NOMO-1 (cell line): ENCODE data around the gene MARCHF10.

Source experiments
- DNase-seq, 2 experiments: peaks; one replicate each; lab custom pipeline; 2025; ENCODE audit not compliant: unreplicated experiment in 2 of 2; lab: John Stamatoyannopoulos, UW

Gene MARCHF10

GRCh38 chr17:62720126-62720850 is 87.8 kb downstream of the MARCHF10 start:
- DNase-seq = peak; percentile 40 to 55

- DNase-seq = no peak
Measured at GRCh38 chr17:62719586-62719985, 88.5 kb downstream of the MARCHF10 start.

DNA sequence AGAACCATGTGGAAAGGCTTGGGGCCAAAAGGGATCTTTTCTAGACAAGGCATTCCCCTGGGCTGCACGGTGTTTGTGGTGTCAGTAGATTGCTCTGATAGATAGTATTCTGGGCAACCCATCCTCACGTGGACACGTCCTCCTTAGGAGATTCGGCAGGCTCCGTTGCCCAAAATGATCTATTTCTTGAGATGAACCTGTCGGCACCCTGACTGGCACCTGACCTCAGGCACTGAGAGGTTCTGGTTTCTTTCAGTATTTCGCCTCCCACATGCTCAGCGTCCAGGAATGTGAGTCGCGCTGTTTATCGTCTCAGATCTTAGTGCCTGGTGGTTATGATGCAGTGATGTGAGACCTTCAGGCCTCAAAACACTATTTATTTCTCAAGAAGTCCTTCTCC is 89.7 kb downstream of the MARCHF10 start:
- no peak for DNase-seq

DNA sequence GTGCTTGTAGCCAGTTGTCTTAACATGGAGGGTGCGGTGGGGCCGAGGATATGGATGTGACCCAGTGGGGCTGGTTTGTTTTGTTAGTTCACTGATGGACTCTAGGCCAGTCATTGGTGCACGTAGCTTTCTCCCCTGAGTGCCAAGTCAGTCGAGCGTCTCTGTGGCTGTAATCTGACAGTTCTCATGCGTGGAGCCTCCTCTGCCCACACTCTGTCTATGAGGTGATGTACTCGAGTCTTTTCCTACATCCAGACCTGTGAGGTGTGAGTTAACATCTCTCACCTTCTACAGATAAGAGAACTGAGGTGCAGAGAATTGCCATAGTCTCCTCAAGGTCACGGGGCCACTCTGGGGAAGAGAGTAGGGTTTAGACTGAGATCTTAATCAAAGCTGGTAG is 90.2 kb downstream of the MARCHF10 start:
- no peak for DNase-seq

GRCh38 chr17:62717589-62717855 is 90.6 kb downstream of the MARCHF10 start:
- DNase-seq = no peak

GRCh38 chr17:62716834-62717588 is 91.1 kb downstream of the MARCHF10 start:
- DNase-seq = no peak

GRCh38 chr17:62715882-62716390 is 92.2 kb downstream of the MARCHF10 start:
- DNase-seq = no peak

DNA sequence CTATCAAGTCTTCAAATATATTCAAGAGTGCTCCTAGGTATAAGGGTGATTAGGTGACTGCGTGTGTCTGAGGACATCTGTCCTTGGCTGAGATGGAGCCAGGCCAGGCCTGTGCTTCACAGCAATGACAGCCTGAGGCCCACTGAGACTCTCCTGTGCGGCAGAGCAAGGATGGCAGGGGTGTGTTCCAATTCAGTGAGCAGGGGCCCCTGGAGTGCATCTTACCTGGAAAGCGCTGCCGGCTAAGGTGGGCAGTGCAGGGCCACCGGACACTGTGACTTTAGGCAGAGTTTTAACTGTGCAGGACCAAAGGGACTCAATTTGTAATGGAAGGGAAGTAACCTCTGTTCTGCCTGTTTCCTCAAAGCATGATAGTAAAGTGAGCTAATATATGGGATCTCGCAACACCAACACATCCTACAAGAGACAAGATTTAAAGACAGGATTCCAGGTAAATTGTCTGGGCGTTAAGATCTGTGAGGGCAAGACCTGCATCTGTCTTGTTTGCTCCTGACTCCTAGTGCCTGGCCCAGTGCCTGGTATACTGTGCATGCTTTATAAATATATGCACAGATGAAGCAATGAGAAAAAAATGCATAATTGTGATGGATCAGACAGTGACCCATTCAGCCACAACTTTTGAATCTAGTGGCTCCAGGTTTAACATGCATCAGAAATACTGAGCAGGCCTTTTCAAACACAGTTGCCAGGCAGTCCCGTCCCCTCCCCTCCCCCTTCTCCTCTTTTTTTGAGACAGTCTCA is 93.9 kb downstream of the MARCHF10 start:
- DNase-seq = no peak

GRCh38 chr17:62713086-62713881 is 94.8 kb downstream of the MARCHF10 start:
- no peak for DNase-seq

GRCh38 chr17:62712171-62712581 is 95.9 kb downstream of the MARCHF10 start:
- DNase-seq = no peak

- DNase-seq = no peak
Measured at GRCh38 chr17:62708587-62708986, 99.5 kb downstream of the MARCHF10 start.

- DNase-seq = no peak
Measured at GRCh38 chr17:62707425-62707739, 100.7 kb downstream of the MARCHF10 start.

DNA sequence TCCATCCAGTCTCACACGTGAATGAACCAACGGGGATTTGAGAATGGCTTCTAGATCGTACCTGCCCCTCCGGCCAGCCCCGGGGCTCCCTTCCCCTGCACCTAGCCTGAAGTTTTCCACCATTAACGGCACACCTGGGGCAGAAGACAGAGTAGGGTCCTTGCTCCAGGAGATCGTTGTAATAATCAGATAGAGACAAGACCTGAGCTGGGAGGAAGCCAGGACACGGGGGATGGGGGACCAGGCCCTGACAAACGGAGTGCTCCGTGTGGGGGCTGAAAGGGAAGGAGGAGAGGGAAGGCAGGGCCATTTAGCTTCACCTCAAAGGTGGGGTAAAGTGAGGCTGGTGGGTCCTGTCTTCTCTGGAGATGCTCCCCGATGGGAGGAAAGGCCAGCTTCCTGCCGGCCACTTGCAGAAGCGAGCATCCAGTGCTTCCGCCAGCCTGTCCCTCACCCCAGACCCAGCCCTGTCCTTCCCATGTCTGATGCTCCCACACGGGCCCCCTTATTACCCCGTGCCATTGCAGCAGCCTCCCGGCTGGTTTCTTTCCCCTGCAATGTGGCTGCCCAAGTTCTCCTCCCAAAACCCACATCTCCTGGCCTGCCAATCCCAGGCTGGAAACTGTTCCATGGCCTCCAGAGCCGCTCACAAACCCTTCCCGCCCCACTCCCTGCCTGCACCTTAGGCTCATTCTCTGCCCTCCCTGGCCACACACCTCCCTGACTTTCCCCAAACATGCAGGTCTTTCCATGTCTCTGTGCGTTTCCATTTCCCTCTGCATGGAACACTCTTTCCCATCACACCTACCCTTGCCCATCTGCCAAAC is 101.3 kb downstream of the MARCHF10 start:
- DNase-seq = no peak

- no peak for DNase-seq
Measured at GRCh38 chr17:62705778-62706597, 102.1 kb downstream of the MARCHF10 start.

GRCh38 chr17:62705156-62705777 is 102.8 kb downstream of the MARCHF10 start:
- DNase-seq = no peak

- no peak for DNase-seq
Measured at GRCh38 chr17:62704381-62704971, 103.6 kb downstream of the MARCHF10 start.

GRCh38 chr17:62703776-62704380 is 104.2 kb downstream of the MARCHF10 start:
- DNase-seq = peak; percentile 48 to 58

DNA sequence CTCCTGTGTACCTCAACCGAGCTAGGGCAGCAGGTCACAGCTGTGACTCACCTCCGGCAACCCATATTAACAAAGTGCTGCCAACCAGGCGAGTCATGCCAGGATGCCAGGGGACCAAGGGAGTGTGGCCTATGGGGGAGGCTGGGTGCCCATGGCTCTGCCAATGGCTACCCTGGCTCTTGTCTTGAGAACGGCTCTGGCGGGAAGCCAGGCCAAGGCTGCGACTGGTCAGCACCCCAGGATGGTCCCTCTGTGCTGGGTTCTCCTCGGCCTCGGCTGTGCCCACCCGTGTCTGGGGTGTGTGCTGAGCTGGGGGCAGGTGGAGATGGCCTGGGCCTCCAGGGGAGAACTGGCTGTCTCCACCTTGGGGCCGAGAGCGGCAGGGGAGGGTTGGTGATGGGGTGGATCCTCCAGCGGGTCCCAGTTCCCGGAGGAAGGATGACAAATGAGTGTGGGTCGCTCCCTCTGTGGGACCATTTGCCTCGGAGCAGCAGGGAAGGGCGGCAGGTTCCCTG is 104.8 kb downstream of the MARCHF10 start:
- no peak for DNase-seq
